Measurements from ENCODE around the gene FBXL3. TPM values are rescaled to one million over a fixed set of nuclear protein-coding genes. Genes with fewer than 3 reads are reported as not detected.

Gene FBXL3
- total and polyA plus RNA-seq, 2 of the 8 experiments (the other 6 are each of a cell fraction or from before 2014, with no cell fraction given), result 4.9 to 14.9 TPM

GRCh38 chr13:76969488-76970365 is 57.2 kb downstream of the FBXL3 start (continued):
- TF ChIP-seq CTCF (IDR thresholded peaks at IDR 0.05; ENCODE audit: control extremely low read depth in 1 of 3, insufficient read depth in 1 of 3, low read depth in 1 of 3, low read length in 3 of 3) (no peak), BACH1 (IDR thresholded peaks at IDR 0.05; ENCODE audit: low read length) (no peak), SIN3A (conservative IDR thresholded peaks at IDR 0.05 in 1 of 2, IDR thresholded peaks at IDR 0.05 in 1 of 2; ENCODE audit: low read depth in 1 of 2, low read length in 2 of 2) (no peak), KDM5A (IDR thresholded peaks at IDR 0.05; ENCODE audit: low read length) (no peak), GABPA (IDR thresholded peaks at IDR 0.05; ENCODE audit: borderline replicate concordance, insufficient read depth, low read length) (no peak), RXRA (IDR thresholded peaks at IDR 0.05; ENCODE audit: insufficient read depth, low read depth, low read length) (no peak), GTF2F1 (IDR thresholded peaks at IDR 0.05; ENCODE audit: borderline replicate concordance, low read depth, low read length) (no peak), BRCA1 (IDR thresholded peaks at IDR 0.05; ENCODE audit: low read depth, low read length) (no peak), KDM1A (IDR thresholded peaks at IDR 0.05; ENCODE audit: borderline replicate concordance, low read length) (no peak), TBP (IDR thresholded peaks at IDR 0.05; ENCODE audit: low read depth, low read length) (no peak)
